Gastrocnemius medialis (tissue), 4 donors: ENCODE results near the gene SCN3B. TPM values are rescaled to one million over a fixed set of nuclear protein-coding genes. Genes with fewer than 3 reads are reported as not detected.

Source experiments
- ATAC-seq, 2 donors: fragments of 150-250 bp; one replicate each; pipeline ENCODE4 v1.9.1; 2016
- DNase-seq, 2 donors: peaks; one replicate each; pipeline ENCODE4 v3.0.0-alpha.2; 2019
- H3K27ac ChIP-seq, 4 donors: fragments of 200-600 bp; sonication (generic); 1 replicate in 1 of 4; 2 replicates in 3 of 4; pipeline ENCODE4 v1.5.1; 2016 to 2018; ENCODE audit warnings: mild to moderate bottlenecking in 2 of 4, moderate library complexity in 1 of 4
- H3K27me3 ChIP-seq, 3 donors: fragments of 200-600 bp; sonication (generic) in 2 of 3; 1 replicate in 1 of 3; 2 replicates in 2 of 3; pipeline versions ENCODE4 v1.5.1 to v1.6.0; 2016 to 2019; ENCODE audit warnings: mild to moderate bottlenecking in 1 of 3, moderate library complexity in 1 of 3
- H3K36me3 ChIP-seq, 2 donors: fragments of 200-600 bp; sonication (generic) in 1 of 2; one replicate each; pipeline ENCODE4 v1.5.1; 2017 to 2018
- H3K4me1 ChIP-seq, 2 donors: fragments of 200-600 bp; sonication (generic) in 1 of 2; one replicate each; pipeline ENCODE4 v1.5.1; 2016 to 2017; ENCODE audit warnings: mild to moderate bottlenecking in 2 of 2
- H3K4me3 ChIP-seq, 4 donors: fragments of 200-600 bp; sonication (generic) in 3 of 4; 1 replicate in 1 of 4; 2 replicates in 3 of 4; pipeline ENCODE4 v1.5.1; 2016 to 2019; ENCODE audit warnings: mild to moderate bottlenecking in 2 of 4
- H3K9me3 ChIP-seq, 3 donors: fragments of 200-600 bp; sonication (generic) in 2 of 3; 1 replicate in 1 of 3; 2 replicates in 2 of 3; pipeline ENCODE4 v1.5.1; 2016 to 2019
- POLR2A ChIP-seq, 2 donors: fragments of 450-650 bp; IDR thresholded peaks; one replicate each; pipeline ENCODE4 v1.6.1; 2017; ENCODE audit warnings: antibody characterized with exemption in 2 of 2, mild to moderate bottlenecking in 2 of 2, moderate library complexity in 2 of 2
- in situ Hi-C, 4 donors: fragments of 200-750 bp; cut with MboI; loops; one replicate each; pipeline versions ENCODE4 v1.15.0 to v1.8.0; 2017; ENCODE audit warnings: low sequenced_read_pairs in 4 of 4
- intact Hi-C: fragments of 100-400 bp; cut with DNase I; formaldehyde crosslinking; loops from one replicate; pipeline ENCODE4 v1.15.1; 2023; ENCODE audit warnings: low total_unique reads
- total RNA-seq, 4 donors: library from RNA; depleted of rRNA; stranded (reverse); fragments of >200 nt; gene quantifications; one replicate each; pipeline versions ENCODE4 v1.1.0 to v1.2.3, GENCODE V29; 2016
- TF ChIP-seq, protein P1 (sequence below), 5 experiments: fragments of 450-650 bp in 3 of 5; fragments of 200-600 bp in 2 of 5; sonication (generic) in 2 of 5; IDR thresholded peaks in 4 of 5; conservative IDR thresholded peaks in 1 of 5; 1 replicate in 4 of 5; 2 replicates in 1 of 5; pipeline ENCODE4 v1.5.1; 2016 to 2019; ENCODE audit warnings: antibody characterized with exemption in 5 of 5, mild to moderate bottlenecking in 3 of 5, moderate library complexity in 3 of 5

The SCN3B gene
- total RNA-seq, 4 donors from 2014 or later = 3.0 to 10.5 (median 4.9) TPM

DNA sequence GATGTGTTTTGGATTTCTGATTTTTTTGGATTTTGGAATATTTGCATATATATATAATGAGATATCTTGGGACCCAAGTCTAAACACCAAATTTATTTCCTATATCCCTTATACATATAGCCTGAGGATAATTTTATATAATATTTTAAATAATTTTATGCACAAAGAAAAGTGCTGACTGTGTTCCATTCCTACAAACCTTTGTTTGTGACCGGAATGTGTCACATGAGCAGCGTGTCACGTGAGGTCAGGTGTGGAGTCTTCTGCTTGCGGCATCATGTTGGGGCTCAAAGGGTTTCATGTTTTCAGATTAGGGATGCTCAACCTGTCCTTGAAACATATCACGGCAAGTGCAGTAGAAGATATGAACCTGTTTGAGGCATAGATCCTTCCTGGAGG lies 65.6 kb downstream of the SCN3B start:
- intact Hi-C loops (no loop called here), in situ Hi-C loops (loop anchor here in 1 of 4 donors (10.0 kb wide), 1 partner anchor 116 kb away; no protein-coding TSS in a partner anchor)
- Histone ChIP-seq H3K4me3 (no peak overlapping the region), H3K27me3 (no peaks in the 10 kb centered on the region), H3K27ac (no peak overlapping the region), H3K36me3 (no peaks in the 10 kb centered on the region), H3K9me3 (no peaks in the 10 kb centered on the region), H3K4me1 (peaks cover 26 to 32% of the 10 kb centered on the region in 2 donors)
- ATAC-seq (no peak), DNase-seq (no peak)
- TF ChIP-seq, protein P1, sequence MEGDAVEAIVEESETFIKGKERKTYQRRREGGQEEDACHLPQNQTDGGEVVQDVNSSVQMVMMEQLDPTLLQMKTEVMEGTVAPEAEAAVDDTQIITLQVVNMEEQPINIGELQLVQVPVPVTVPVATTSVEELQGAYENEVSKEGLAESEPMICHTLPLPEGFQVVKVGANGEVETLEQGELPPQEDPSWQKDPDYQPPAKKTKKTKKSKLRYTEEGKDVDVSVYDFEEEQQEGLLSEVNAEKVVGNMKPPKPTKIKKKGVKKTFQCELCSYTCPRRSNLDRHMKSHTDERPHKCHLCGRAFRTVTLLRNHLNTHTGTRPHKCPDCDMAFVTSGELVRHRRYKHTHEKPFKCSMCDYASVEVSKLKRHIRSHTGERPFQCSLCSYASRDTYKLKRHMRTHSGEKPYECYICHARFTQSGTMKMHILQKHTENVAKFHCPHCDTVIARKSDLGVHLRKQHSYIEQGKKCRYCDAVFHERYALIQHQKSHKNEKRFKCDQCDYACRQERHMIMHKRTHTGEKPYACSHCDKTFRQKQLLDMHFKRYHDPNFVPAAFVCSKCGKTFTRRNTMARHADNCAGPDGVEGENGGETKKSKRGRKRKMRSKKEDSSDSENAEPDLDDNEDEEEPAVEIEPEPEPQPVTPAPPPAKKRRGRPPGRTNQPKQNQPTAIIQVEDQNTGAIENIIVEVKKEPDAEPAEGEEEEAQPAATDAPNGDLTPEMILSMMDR (IDR thresholded peaks at IDR 0.05 in 4 of 5, conservative IDR thresholded peaks at IDR 0.05 in 1 of 5) = no peak
- TF ChIP-seq POLR2A (IDR thresholded peaks at IDR 0.05) = no peak

DNA sequence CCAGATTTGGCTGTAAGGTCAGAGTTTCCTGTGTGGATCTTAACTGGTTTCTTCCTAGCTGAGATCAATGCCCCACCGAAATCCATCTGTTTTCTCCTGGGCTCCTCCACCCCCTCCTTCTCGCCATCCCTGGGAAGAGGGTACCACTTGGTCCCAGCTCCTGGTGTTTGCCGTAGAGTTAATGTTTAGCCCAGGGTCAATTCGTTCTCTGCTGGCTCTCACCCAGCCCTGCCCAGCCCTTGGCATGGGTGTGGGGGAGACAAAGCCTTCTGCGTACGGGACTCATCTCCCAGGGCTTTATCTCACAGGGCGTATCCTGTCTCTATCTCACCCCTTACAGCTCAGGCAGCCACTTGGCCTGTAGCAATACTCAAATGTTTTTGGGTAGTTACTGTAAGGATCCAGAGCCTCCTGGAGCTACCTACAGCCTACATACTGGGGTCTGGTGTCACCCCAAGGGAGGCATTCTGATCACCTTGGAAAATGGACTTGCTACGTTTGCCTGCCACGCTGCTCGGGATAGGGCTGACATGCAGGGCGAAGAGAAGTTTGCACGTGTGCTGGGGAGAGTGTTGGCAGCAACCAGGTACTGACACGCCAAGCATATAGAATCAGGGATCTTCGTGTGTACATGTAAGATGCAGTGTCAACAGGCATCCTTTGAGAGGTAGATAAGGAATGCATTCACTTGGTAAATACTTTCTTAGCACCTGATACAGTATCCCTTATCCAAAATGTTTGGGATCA lies 66.1 kb downstream of the SCN3B start:
- Histone ChIP-seq H3K9me3 (no peaks in the 10 kb centered on the region), H3K27ac (no peak overlapping the region), H3K4me1 (peaks cover 26 to 32% of the 10 kb centered on the region in 2 donors), H3K4me3 (no peak overlapping the region), H3K27me3 (no peaks in the 10 kb centered on the region), H3K36me3 (no peaks in the 10 kb centered on the region)
- in situ Hi-C loops (loop anchor here in 1 of 4 donors (10.0 kb wide), 1 partner anchor 117 kb away; no protein-coding TSS in a partner anchor), intact Hi-C loops (no loop called here)
- TF ChIP-seq, protein P1 (IDR thresholded peaks at IDR 0.05 in 4 of 5, conservative IDR thresholded peaks at IDR 0.05 in 1 of 5) = no peak
- no peak for TF ChIP-seq POLR2A (IDR thresholded peaks at IDR 0.05)
- ATAC-seq (no peak), DNase-seq (no peak)

DNA sequence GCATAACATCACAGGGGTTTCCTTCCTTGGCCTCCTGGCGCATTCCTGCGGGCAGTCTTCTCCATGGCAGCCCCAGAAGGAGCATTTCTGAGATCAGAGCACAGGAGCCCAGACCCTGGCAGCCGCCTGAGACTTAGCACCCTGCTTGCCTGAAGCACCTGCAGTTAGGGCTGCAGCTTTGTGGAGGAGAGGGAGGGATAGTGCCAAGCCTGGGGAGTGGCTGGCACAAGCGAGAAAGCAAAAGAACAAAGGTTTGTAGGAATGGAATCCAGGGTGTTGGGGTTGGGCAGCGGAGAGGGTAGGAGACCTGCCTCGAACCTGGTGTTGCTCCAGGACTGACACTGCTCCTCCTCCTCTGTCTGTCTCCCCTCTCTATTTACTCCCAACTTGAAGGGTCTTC lies 66.9 kb downstream of the SCN3B start:
- Histone ChIP-seq H3K27ac (no peak overlapping the region), H3K4me1 (peaks cover 26 to 28% of the 10 kb centered on the region in 2 donors), H3K36me3 (no peaks in the 10 kb centered on the region), H3K9me3 (no peaks in the 10 kb centered on the region), H3K4me3 (no peak overlapping the region), H3K27me3 (no peaks in the 10 kb centered on the region)
- ATAC-seq (no peak), DNase-seq (no peak)
- TF ChIP-seq, protein P1 (IDR thresholded peaks at IDR 0.05 in 4 of 5, conservative IDR thresholded peaks at IDR 0.05 in 1 of 5) = no peak
- no peak for TF ChIP-seq POLR2A (IDR thresholded peaks at IDR 0.05)
- intact Hi-C loops (no loop called here), in situ Hi-C loops (loop anchor here in 1 of 4 donors (10.0 kb wide), 1 partner anchor 117 kb away; no protein-coding TSS in a partner anchor)

DNA sequence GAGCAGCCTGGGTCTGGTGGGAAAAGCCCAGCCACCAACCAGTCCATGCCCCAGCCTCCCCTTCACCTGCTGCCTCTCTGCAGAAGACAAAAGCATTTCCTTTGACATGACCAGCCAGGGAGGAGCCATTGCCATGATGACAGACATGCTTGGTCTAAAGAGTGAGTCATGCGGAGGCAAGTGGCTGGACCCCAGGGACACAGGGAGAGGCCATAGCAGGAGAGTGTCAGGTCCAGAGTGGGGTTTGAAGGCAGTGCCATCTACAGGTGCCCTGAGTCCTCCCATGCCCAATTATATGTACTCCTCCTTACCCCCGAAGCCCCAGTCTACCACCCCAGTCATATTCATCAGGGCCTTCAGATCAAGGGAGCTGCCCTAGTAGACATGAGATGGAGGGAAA lies 67.4 kb downstream of the SCN3B start:
- Histone ChIP-seq H3K4me3 (no peak overlapping the region), H3K36me3 (no peaks in the 10 kb centered on the region), H3K4me1 (peaks cover 23 to 26% of the 10 kb centered on the region in 2 donors), H3K27ac (no peak overlapping the region), H3K9me3 (no peaks in the 10 kb centered on the region), H3K27me3 (no peaks in the 10 kb centered on the region)
- DNase-seq (no peak), ATAC-seq (no peak)
- intact Hi-C loops = no loop called here
- in situ Hi-C loops = loop anchor here in 1 of 4 donors (10.0 kb wide), 1 partner anchor 118 kb away; no protein-coding TSS in a partner anchor
- TF ChIP-seq, protein P1 (IDR thresholded peaks at IDR 0.05 in 4 of 5, conservative IDR thresholded peaks at IDR 0.05 in 1 of 5) = no peak
- no peak for TF ChIP-seq POLR2A (IDR thresholded peaks at IDR 0.05)
